ENCODE results near the gene CCNT2. TPM values are rescaled to one million over a fixed set of nuclear protein-coding genes. Genes with fewer than 3 reads are reported as not detected.
"Not testable (repeated sequence)": the region's sequence is repeated elsewhere in the genome, so short reads cannot be mapped to it uniquely, and the experiment has no call there.

CCNT2 gene
- polyA plus RNA-seq, 1 donor: 83.6 TPM

- DNase-seq: no peak
These were observed 54.9 kb downstream of the CCNT2 start for GRCh38 chr2:134973241-134974138.

DNA sequence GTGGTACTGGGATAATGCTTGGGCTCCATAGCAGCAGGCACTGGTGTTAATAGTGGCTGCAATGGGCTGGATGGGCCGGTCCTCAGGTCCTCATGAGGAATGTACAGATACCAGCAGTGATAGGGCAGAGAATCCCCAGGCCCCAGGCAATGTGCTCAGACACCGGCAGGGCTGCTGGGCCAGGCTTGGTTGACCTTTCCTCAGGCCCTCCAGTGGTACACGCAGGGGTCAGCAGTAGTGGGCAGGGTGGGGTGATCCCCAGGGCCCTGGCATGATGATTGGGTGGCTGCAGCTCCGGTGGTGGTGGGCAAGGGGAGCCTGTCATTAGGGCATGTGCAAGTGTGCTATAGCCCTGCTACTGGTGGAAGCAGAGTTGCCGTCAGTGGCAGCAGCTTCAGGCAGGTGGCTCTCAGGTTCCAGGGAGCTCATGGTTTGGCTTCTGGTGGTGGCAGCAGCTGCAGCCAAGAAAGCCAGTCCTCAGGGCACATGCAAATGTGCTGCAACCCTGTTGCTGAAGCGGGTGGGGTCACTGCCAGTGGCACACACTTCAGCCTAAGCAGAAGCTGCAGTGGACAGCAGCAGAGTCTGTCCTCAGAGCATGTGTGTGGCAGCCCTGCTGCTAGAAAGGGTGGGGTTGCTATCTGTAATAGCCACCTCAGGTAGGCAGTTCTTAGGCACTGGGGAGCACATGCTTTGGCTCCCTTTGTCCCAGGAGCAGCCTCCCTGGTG, 56.8 kb downstream of the CCNT2 start:
- no peak for DNase-seq

DNA sequence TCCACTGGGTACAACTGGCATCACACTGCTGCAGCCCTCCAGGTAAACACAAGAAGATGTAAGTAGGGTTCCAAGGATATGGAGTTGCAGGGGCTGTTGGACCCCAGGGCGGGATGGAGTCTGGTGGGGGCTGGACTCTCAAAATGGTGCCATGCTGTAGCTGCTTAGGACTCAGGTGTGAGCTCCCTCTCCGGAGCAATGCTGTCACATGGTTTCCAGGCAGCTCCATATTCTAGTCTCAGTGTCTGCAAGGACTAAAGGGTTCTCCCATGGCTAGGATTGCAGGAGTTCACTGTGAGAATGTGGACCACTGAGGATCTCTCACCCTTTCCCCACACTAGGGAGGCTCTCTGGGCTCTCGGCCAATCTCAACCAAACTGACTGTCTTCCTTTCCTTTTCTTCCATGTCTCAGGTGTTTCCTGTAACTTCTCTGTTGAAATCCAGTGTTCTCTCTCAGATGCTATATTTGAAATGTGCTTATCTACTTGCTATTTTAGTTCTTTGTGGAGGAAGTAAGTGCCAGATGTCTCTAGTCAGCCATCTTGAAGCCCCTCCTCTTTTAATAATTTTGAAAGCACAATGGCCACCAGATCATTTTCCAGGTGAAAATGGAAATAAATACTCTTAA, 57.6 kb downstream of the CCNT2 start:
- DNase-seq: no peak

DNA sequence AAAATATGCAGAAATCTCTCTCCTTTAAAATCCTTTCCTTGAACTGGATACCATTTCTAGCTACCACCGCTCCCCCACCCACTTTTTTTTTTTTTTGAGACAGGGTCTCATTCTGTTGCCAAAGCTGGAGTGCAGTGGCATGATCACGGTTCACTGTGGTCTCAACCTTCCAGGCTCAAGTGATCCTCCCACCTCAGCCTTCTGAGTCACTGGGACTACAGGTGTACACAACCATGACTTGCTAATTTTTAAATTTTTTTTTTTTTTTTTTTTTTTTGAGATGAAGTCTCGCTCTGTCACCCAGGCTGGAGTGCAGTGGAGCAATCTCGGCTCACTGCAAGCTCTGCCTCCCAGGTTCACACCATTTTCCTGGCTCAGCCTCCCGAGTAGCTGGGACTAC, 58.5 kb downstream of the CCNT2 start:
- not testable (repeated sequence) for DNase-seq

DNA sequence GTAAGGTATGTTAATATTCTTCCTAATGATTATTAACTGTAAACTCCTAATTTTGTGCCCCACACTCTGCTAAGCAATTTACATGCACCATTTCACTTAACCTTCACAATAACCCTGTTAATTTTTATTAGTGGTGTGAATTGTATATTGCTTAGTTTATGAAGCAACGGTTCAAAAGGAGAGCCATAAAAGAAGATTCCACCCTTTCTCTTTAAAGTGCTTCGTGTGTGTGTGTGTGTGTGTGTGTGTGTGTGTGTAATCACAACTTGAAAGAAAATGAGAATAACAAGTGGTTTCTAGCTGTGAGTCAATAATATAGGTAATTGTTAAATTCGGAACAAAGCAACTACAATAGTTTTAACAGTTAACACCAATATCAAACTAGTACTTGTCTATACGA, 60.6 kb downstream of the CCNT2 start:
- DNase-seq: no peak

DNA sequence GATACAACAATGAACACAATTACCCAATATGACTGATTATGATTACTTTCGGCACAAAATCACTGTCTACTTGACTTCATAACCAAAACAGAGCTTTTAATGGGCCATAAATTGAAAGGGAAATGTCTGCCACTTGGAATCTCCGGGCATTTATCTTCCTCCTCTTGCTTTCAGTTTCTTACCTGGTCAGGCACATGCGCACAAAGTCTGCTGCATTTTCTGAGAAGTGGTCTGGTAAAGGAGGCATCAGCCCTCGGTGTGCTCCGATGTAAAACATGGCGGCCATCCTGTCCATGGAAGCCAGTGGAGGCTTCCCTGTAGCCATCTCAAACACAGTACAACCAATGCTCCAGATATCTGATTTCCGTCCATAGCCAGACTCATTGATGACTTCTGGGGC, 62.0 kb downstream of the CCNT2 start:
- no peak for DNase-seq

GRCh38 chr2:134982603-134983002, 64.0 kb downstream of the CCNT2 start:
- DNase-seq: no peak

- no peak for DNase-seq
These were observed 66.4 kb downstream of the CCNT2 start for GRCh38 chr2:134985061-134985460.

- peak; percentile 36 for DNase-seq
These were observed 70.5 kb downstream of the CCNT2 start for GRCh38 chr2:134988994-134989605.

DNA sequence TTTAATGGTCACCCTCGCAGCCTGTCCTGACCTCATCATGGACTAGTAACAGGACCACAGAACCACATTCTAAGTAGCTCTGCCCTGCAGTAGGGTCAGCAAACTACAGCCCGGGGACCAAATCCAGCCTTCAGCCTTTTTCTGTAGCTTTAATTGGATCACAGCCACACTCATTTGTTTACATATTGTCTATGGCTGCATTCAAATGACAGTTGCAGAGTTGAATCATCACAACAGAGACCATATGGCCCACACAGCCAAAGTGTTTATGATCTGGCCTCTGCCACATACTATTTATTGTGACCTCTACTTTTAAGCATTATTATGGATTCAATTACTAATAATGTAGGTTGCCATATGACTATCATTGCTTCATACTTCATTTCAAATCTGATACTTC, 80.9 kb downstream of the CCNT2 start:
- DNase-seq: no peak

DNA sequence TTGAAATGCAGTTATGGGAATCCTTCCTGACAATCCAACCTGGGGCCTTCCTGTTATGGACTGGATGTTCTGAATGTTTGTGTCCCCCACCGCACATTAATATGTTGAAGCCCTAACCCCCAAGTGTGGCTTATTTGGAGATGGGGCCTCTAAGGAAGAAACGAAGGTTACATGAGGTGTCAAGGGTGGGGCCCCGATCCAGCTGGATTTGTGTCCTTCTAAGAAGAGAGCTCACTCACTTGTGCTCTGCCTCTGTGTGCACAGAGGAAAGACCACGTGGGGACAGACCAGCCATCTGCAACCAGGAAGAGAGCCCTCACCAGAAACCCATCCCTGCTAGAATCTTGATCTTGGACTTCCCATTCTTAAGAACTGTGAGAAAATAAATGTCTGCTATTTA, 84.2 kb downstream of the CCNT2 start:
- no peak for DNase-seq

DNA sequence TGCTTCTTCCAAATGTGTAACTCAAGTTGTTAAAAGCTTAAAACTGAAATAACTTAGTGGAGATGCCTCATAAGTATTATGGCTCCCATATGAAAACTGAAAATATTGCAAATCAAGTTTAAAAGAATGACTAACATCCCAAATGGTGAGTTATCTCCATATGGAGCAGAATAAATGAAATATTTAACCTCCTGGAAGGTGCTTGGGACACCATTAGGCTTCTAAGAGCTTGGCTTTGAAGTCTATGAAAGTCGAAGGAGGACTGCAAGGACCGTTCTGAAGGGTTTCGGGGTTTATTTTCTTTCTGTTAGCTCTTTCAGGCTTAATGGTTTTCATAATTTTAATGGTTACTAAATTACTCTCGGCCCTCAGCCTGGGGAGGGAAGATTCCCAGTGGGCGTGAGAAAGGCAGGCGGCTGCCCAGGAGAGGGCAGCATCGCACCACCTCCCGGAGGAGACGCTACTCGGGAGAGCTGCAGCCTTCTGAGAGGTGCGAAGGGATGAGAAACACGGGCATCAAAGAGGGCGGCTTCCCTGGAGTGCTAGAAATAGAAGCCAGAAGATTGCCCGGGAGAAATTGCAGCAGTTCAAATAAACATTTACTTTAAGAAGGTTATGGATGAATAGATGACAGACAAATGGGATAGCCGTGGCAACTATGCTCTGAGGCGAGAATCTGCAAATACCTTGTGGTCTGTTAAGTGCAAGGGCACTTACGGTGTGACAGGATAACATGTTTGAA, 85.6 kb downstream of the CCNT2 start:
- DNase-seq: peak; percentile 49

GRCh38 chr2:135005753-135006152, 87.1 kb downstream of the CCNT2 start:
- DNase-seq: no peak

Other genes starting within 250 kb of the CCNT2 start
- 1.6 TPM for gene TMEM163, start 199.8 kb upstream of the CCNT2 start, polyA plus RNA-seq (ENCODE audit: insufficient read length)
- 43.9 TPM for gene ACMSD, start 80.2 kb upstream of the CCNT2 start, polyA plus RNA-seq (ENCODE audit: insufficient read length)
- gene MAP3K19, start 128.6 kb downstream of the CCNT2 start, polyA plus RNA-seq (ENCODE audit: insufficient read length): 0.73 TPM
- 61.8 TPM for gene RAB3GAP1, start 133.5 kb downstream of the CCNT2 start, polyA plus RNA-seq (ENCODE audit: insufficient read length)

All from left kidney (tissue), 2 donors.